HG03139 (cell line): ENCODE measurements around the gene MAP6.
A peak's percentile ranks its signal among the peaks of the same experiment; 100 is the strongest.

Experiments used
- ATAC-seq: cut with Tn5 transposase; IDR thresholded peaks from one replicate; pipeline ENCODE4 v1.9.1; 2021; ENCODE audit not compliant: unreplicated experiment

The MAP6 gene

GRCh38 chr11:75571625-75572024 is 97.2 kb downstream of the MAP6 start:
- ATAC-seq, result no peak

DNA sequence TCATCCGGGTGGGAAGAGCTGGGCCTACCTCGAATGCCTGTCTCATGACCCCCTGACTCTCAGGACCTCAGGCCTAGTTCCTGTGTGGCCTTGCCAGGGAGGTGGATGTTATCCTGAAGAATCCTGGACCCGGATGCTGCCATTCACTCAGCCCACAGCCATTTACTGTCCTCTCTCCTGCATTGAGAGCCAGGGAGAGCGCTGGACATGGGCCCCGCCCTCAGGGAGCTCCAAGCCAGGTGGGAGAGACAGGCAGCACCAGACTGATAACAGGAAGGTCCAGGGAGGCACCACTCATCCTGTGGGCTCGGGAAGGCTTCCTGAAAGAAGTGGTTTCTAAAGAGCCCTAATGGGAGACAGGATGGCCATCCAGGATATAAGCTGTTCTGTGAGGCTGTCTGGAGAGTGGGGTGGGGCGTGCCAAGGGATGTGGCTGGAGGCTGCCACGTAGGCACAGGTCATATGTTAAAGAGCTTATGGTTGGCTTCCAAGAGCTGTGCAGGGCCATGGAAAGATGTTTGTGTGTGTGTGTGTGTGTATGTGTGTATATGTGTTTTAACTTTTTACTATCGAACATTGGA is 98.2 kb downstream of the MAP6 start:
- ATAC-seq, result no peak

GRCh38 chr11:75568616-75569219 is 100.1 kb downstream of the MAP6 start:
- no peak for ATAC-seq

DNA sequence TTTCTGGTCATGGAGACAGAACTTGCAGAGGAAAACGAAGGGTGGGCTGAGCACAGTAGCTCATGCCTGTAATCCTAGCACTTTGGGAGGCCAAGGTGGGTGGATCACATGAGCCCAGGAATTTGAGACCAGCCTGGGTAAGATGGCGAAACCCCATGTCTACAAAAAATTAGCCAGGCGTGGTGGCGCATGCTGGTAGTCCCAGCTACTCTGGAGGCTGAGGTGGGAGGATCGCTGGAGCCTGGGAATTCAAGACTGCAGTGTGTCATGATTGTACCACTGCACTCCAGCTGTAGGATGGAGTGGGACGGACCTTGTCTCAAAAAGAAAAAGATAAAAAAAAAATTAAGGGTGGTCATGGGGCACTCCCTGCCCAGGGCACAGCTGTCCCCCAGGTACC is 100.9 kb downstream of the MAP6 start:
- ATAC-seq, result no peak

GRCh38 chr11:75566763-75567279 is 102.0 kb downstream of the MAP6 start:
- no peak for ATAC-seq

DNA sequence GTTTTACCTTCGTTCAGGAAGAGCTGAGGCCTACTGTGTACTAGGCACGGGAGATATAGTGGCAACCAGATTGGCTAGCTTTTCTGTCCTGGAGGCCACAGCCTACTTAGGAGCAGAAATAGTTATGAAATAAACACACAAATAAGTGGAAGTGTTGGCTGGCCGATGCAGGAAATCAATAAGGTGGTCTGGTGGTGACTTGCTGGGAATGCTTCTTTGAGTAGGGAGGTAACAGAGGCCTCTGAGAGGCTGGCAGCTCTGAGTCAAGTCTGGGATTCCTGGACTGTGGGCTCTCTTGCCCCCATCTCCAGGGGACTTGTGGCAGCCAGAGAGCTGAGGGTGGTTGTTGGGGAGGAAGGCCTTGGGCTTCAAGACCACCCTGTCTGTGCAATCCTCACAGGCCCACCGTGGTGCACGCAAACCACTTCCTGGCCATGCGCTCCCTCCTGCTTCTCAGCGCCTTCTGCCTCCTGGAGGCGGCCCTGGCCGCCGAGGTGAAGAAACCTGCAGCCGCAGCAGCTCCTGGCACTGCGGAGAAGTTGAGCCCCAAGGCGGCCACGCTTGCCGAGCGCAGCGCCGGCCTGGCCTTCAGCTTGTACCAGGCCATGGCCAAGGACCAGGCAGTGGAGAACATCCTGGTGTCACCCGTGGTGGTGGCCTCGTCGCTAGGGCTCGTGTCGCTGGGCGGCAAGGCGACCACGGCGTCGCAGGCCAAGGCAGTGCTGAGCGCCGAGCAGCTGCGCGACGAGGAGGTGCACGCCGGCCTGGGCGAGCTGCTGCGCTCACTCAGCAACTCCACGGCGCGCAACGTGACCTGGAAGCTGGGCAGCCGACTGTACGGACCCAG is 102.7 kb downstream of the MAP6 start:
- no peak for ATAC-seq

DNA sequence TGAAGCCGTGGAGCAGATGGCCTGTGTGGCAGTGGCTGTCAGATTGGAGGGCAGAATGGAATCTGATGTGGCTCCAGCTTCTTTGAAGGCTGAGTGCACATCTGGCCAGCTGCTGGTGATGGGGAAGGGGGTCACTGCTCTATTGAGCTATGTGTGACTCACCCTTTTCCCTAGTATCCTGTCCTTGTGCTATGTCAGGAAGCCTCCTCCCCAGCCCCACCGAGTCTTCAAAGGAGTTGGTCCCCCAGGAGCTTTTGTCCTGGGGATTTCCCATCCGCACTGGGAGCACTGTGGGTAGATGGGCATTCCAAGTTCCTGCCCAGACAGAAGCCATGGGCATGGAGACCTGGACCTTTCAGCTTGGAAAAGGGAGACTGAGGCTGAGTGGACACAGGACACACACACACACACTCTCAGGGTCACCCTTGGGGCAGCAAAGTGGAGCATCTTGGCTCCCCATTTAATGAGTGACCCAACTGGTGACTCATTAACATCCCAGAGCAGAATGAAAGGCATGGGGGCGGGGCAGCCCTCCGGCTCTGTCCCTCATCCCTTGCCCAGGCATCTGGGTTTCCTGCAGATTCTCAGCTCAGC is 103.5 kb downstream of the MAP6 start:
- ATAC-seq, result no peak

DNA sequence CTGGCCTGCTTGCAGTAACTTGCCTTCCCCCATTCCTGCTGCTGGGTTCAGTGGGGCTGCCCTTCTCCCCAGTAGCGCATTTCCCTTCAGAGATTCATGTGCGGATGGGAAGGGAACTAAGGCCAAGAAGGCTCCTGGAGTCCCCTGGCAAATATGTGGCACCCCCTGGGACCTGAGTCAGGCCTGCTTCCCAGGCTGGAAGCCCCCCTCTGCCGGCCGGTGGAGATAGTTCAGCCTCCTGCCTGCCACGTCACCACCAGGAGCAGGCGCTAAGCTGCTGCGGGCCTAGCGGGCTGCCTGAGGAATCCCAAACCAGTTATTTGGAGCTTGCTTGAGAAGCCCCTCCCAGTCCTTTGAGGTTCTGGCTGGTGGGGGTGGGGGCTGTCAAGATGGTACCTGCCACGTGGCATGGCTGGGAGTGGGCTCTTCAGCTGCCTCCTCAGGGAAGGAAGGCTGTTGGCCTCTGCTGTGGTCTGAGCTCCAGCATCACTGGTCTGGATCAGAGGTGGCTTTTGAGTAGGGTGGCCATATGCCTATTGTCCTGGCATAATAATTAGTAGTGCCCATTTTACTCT is 104.8 kb downstream of the MAP6 start:
- no peak for ATAC-seq

DNA sequence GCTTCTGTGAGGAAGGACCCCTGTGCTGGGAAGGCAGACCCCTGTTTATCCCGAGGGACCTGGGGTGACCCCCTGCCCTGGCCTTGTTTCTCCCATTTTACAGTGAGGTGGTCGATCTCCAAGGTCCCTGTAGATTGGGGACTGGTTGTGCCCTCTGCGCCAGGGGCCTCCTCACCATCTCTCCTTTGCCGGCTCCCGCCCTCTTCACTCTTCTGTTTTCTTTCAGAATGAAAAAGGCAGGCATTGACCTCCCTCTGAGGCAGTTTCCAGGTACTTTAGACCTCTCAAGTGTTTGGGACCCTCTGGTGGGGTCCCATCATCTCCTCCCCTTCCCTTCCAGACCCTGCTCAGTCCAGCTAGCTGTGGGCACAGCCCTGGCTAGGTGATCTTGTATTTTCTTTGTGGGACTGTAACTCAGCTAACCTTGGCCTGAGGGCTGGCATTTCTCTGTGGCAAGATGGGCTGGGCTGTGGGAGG is 105.3 kb downstream of the MAP6 start:
- ATAC-seq, result no peak

DNA sequence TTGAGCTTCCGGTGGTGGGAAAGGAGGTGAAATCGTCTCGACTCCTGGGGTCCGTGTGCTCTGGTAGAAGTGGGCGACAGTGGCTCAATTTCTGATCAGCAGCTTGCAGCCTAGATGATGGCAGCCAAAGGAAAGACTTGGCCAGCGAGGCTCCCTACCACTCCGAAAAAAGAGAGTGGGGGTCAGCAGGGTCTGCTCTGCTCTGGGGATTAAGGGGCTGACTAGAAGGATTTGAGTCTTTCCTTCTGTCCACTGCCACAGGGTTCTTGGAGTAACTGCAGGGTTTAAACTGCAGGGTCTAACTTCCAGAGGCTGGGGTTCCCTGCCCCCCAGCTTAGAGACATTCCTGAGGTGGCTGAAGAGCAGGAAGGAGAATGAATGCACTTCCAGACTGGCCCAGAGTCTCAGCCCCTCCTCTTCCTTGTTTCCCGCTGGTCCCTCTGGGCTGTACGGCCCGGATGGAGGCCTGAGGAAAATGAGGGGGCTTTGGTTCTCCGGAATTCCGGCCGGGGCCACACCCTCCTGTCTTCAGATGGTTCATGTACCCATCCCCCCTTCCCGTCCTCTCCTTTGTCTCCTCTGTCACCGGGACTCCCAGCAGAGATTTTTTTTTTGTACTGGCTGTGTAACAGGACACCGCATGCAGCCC is 105.9 kb downstream of the MAP6 start:
- no peak for ATAC-seq

DNA sequence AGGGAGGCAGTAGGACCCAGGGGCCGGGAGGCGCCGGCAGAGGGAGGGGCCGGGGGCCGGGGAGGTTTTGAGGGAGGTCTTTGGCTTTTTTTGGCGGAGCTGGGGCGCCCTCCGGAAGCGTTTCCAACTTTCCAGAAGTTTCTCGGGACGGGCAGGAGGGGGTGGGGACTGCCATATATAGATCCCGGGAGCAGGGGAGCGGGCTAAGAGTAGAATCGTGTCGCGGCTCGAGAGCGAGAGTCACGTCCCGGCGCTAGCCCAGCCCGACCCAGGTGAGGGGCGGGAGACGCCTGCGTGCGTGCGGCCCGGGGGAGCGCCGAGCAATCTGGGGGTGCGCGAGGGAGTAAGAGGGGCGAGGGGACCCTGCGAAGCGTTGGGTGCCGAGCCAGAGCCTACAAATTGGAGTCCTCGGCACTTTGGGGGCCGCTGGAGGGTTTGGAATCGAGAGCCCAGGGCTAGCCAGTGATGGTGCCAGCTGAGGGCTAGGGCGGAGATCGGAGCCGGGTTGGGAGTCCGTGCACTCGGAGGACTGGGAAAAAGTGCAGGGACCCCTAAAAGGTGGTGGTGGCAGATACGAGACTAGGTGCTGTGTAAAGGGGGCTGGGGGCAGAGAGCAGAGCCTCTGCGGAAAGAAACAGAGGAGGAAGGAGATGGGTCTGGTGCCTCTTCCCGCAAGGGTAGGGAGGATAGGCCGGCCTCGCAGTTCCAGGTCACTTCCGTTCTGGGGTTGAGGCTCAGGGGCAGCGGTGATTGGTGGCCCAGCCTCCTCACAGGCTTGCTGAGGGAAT is 106.6 kb downstream of the MAP6 start, which contains the start of gene SERPINH1:
TSS of gene SERPINH1 (plus strand) at position 206 of the 788 bp plus-strand sequence. CDS start 4,097 bp downstream, outside the sequence.
- ATAC-seq, result peak; percentile 69

DNA sequence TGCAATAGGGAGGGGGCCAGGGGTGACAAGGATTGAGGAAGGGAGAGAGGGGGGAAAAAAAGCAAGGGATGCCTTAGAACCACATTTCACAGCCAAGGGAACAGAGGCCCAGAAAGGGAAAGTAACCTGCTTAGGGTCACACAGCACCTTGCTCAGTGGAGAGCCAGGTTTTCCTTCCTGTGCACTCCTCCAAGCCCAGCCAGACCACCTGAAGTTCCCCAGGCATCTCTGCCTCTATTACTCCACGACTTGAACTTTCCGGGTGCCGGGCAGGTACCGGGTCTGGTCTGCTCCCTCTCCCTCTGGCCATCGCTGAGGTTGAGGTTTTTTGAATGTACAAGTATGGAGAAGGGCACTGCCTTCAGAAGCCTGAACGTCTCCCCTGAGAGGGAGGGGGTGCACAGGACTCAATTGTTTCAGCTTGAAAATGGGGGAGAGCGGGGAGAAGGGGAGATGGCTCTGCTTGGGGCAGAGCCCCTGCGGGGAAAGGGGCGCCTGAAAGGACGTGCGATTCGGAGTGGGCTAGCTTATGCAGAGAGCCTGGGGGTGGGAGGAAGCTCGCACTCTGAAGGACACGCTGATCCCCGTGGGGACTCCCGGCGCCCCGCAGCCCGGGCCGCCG is 107.3 kb downstream of the MAP6 start:
- ATAC-seq, result peak; percentile 42

- no peak for ATAC-seq
Observed at GRCh38 chr11:75560644-75561043, 108.2 kb downstream of the MAP6 start.

GRCh38 chr11:75558939-75559843 is 109.6 kb downstream of the MAP6 start:
- ATAC-seq, result no peak

DNA sequence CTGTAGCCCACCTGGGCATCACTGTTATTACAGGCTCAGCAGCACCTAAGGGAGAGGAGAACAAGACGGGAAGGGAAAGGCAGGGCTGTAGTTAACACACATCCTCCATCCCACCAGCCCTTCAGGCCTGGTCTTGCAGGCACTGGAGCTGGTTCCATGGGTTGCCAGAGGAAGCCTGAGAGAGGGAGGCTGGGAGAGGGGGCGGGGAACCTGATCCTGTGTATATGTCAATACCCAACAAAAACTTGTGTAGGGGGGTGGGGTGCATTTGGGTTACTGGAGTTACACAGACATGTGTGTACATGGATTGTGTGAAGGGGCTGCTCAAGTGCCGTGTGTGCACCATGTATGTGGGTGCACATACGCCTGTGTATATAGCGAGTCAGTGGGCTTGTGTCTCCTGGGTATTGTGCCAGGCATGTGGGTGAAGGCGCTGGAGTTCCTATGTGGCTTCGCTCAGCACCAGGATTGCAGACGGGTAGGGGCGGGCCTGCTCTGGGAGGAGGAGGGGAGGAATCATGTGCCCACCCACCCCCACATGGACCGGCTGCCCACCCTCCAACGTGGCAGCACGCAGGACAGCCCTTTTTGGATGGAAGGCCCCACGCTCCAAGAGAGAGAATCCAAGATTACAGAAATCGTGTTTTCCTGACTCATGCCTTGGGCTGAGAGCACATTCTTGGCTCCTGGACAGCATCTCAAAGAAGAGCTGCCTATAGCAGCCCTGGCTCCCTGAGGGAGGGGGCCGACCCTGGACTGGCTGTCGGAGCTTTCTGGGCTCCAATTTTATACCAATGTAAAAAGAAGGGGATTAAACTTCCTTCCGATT is 111.0 kb downstream of the MAP6 start:
- ATAC-seq, result no peak

DNA sequence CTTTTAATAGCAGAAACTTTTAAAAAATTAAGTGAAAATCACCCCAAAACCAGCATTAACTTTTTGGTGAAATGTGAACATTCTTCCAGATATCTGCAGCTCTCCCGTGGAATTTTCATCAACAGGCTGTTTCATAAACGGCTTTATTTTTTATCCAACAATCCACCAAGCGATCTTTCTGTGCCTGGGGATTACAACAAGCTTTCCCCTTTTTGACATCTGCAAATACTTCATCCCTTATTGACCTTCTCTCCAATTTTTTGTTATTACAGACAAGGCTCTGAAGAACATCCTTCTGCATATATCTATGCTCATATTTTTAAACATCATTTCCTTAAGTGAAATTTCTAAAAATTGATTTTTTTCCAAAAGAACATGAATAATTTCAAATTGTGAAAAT is 112.6 kb downstream of the MAP6 start:
- ATAC-seq, result no peak

GRCh38 chr11:75555079-75555811 is 113.6 kb downstream of the MAP6 start:
- no peak for ATAC-seq
